HepG2 (cell line): ENCODE data around the gene SNAI1. TPM values are rescaled to one million over a fixed set of nuclear protein-coding genes. Genes with fewer than 3 reads are reported as not detected.
A peak's percentile ranks its signal among the peaks of the same experiment; 100 is the strongest.

Source experiments
- ATAC-seq: fragments of 200-7000 bp; cut with Tn5 transposase; 3 replicates; pipeline ENCODE4 v1.9.1; 2020; ENCODE audit warnings: mild to moderate bottlenecking, moderate library complexity
- BruUV-seq: library from RNA; stranded (reverse); fragments of 400-500 nt; replicated peaks from 2 replicates; lab custom pipeline; 2021; lab: Mats Ljungman, UMichigan
- CTCF ChIA-PET: fragments of 300-600 bp; formaldehyde crosslinking; extraction: SDS; loops from one replicate; lab custom pipeline; 2021; ENCODE audit warnings: low total read pairs, inconsistent platforms, low intra/inter-chr PET ratio; lab: Yijun Ruan, JAX
- POLR2A ChIA-PET: fragments of 350-600 bp; sonication (Branson Sonifier 250); formaldehyde crosslinking; loops from one replicate; lab custom pipeline; 2020; ENCODE audit warnings: antibody characterized with exemption, inconsistent platforms; lab: Yijun Ruan, JAX
- DNase-seq: peaks from one replicate; pipeline ENCODE4 v3.0.0-alpha.2; 2015; ENCODE audit warnings: low spot score
- FAIRE-seq: peaks from 3 replicates; lab custom pipeline; 2011; peaks lifted over from hg19 to GRCh38; lab: Jason Lieb, UNC
- H2AFZ ChIP-seq: one replicate; pipeline ENCODE4 v1.6.1; 2011; ENCODE audit warnings: low read length, inconsistent platforms
- H3K27ac ChIP-seq: fragments of 300-600 bp; 3 replicates; pipeline ENCODE4 v1.8.0; 2011; ENCODE audit warnings: mixed run types, mild to moderate bottlenecking, mixed read lengths, low read length, inconsistent platforms; ENCODE audit not compliant: insufficient read depth; ENCODE audit errors: extremely low read length
- H3K27me3 ChIP-seq, 2 experiments: fragments of 200-600 bp in 1 of 2; 2 replicates in 1 of 2; 3 replicates in 1 of 2; pipeline versions ENCODE4 v1.6.0 to v1.8.0; 2011; ENCODE audit warnings: low read length in 2 of 2, mild to moderate bottlenecking in 2 of 2, moderate library complexity in 2 of 2, inconsistent platforms in 1 of 2; ENCODE audit not compliant: insufficient read depth in 2 of 2, control insufficient read depth in 1 of 2
- H3K36me3 ChIP-seq, 2 experiments: fragments of 200-600 bp in 1 of 2; replicated peaks in 1 of 2; 2 replicates in 1 of 2; 3 replicates in 1 of 2; pipeline versions ENCODE4 v1.5.1 to v1.8.0; 2011; ENCODE audit warnings: low read length in 2 of 2, inconsistent platforms in 1 of 2; ENCODE audit not compliant: insufficient read depth in 2 of 2, control insufficient read depth in 1 of 2
- H3K4me1 ChIP-seq: 2 replicates; pipeline ENCODE4 v1.5.1; 2012; ENCODE audit warnings: low read length, inconsistent platforms; ENCODE audit not compliant: insufficient read depth
- H3K4me2 ChIP-seq: 2 replicates; pipeline ENCODE4 v1.6.0; 2011; ENCODE audit warnings: low read depth, low read length, inconsistent platforms
- H3K4me3 ChIP-seq, 3 experiments: fragments of 200-600 bp in 1 of 3; sonication (generic), shearing (Covaris generic) in 1 of 3; replicated peaks in 1 of 3; 2 replicates each; pipeline ENCODE4 v1.5.1; 2011 to 2016; ENCODE audit warnings: low read length in 3 of 3, inconsistent platforms in 2 of 3, low read depth in 2 of 3, mild to moderate bottlenecking in 2 of 3, control low read depth in 1 of 3, mixed read lengths in 1 of 3; ENCODE audit not compliant: insufficient read depth in 1 of 3
- H3K79me2 ChIP-seq: one replicate; pipeline ENCODE4 v1.6.1; 2011; ENCODE audit warnings: low read length, inconsistent platforms; ENCODE audit not compliant: insufficient read depth
- H3K9ac ChIP-seq: 2 replicates; pipeline ENCODE4 v1.6.0; 2011; ENCODE audit warnings: mild to moderate bottlenecking, low read depth, low read length, inconsistent platforms; ENCODE audit not compliant: insufficient read depth
- H3K9me3 ChIP-seq: 2 replicates; pipeline ENCODE4 v1.5.1; 2012; ENCODE audit warnings: mild to moderate bottlenecking, low read length
- H4K20me1 ChIP-seq: 2 replicates; pipeline ENCODE4 v1.6.0; 2011; ENCODE audit warnings: inconsistent platforms, mild to moderate bottlenecking, low read length, moderate library complexity; ENCODE audit not compliant: insufficient read depth
- DMAP1 ChIP-seq: IDR thresholded peaks from 2 replicates; pipeline ENCODE4 v1.6.1; 2016
- HNRNPK ChIP-seq: fragments of 200-400 bp; formaldehyde crosslinking; IDR thresholded peaks from 2 replicates; pipeline ENCODE4 v1.6.1; 2018; ENCODE audit warnings: low read length, low read depth, moderate library complexity, mild to moderate bottlenecking; ENCODE audit not compliant: poor library complexity, severe bottlenecking
- HOXA3 ChIP-seq: sonication (generic); formaldehyde crosslinking; IDR thresholded peaks from 2 replicates; pipeline ENCODE4 v1.5.0; 2020; ENCODE audit warnings: missing genetic modification reagents
- NRL ChIP-seq: sonication (generic); formaldehyde crosslinking; IDR thresholded peaks from 2 replicates; pipeline ENCODE4 v1.5.0; 2020; ENCODE audit warnings: missing genetic modification reagents, mild to moderate bottlenecking, moderate library complexity, borderline replicate concordance
- PHF20 ChIP-seq: sonication (generic); formaldehyde crosslinking; IDR thresholded peaks from 2 replicates; pipeline ENCODE4 v1.5.0; 2020; ENCODE audit warnings: mild to moderate bottlenecking, missing genetic modification reagents
- PITX1 ChIP-seq: sonication (generic); formaldehyde crosslinking; IDR thresholded peaks from 2 replicates; pipeline ENCODE4 v1.5.1; 2020; ENCODE audit warnings: mild to moderate bottlenecking, missing genetic modification reagents
- POLR2A ChIP-seq, 2 experiments: IDR thresholded peaks; 2 replicates each; pipeline ENCODE4 v1.6.1; 2011; ENCODE audit warnings: low read depth in 2 of 2, low read length in 2 of 2, mild to moderate bottlenecking in 1 of 2, moderate library complexity in 1 of 2; ENCODE audit not compliant: insufficient read depth in 1 of 2
- RXRB ChIP-seq: IDR thresholded peaks from 2 replicates; pipeline ENCODE4 v1.6.1; 2016; ENCODE audit warnings: borderline replicate concordance, missing genetic modification reagents, missing compliant biosample characterization
- SIX1 ChIP-seq: sonication (generic); formaldehyde crosslinking; IDR thresholded peaks from 2 replicates; pipeline ENCODE4 v1.4.0; 2020; ENCODE audit warnings: missing genetic modification reagents, borderline replicate concordance
- SMC3 ChIP-seq: IDR thresholded peaks from 2 replicates; pipeline ENCODE4 v1.6.1; 2011; ENCODE audit warnings: low read length, improper control_type of control experiment
- SNAPC2 ChIP-seq: sonication (generic); formaldehyde crosslinking; IDR thresholded peaks from 2 replicates; pipeline ENCODE4 v1.8.1; 2022; ENCODE audit warnings: mild to moderate bottlenecking, missing genetic modification reagents
- SP5 ChIP-seq: IDR thresholded peaks from 2 replicates; pipeline ENCODE4 v1.6.1; 2016; ENCODE audit warnings: low read depth, borderline replicate concordance
- TCF7L2 ChIP-seq: IDR thresholded peaks from 2 replicates; pipeline ENCODE4 v1.6.1; 2011; ENCODE audit warnings: mild to moderate bottlenecking, low read depth, low read length, moderate library complexity
- TFDP2 ChIP-seq: sonication (generic); formaldehyde crosslinking; IDR thresholded peaks from 2 replicates; pipeline ENCODE4 v1.4.0; 2020; ENCODE audit warnings: missing genetic modification reagents
- TOPORS ChIP-seq: sonication (generic); formaldehyde crosslinking; IDR thresholded peaks from 2 replicates; pipeline ENCODE4 v1.8.0; 2023; ENCODE audit warnings: mild to moderate bottlenecking, missing genetic modification reagents
- ZNF256 ChIP-seq: sonication (generic); formaldehyde crosslinking; conservative IDR thresholded peaks from 2 replicates; pipeline ENCODE4 v1.4.0; 2020; ENCODE audit warnings: missing genetic modification reagents
- ZNF326 ChIP-seq: sonication (generic); formaldehyde crosslinking; IDR thresholded peaks from 2 replicates; pipeline ENCODE4 v1.4.0; 2020; ENCODE audit warnings: missing genetic modification reagents, borderline replicate concordance
- ZNF713 ChIP-seq: sonication (generic); formaldehyde crosslinking; IDR thresholded peaks from 2 replicates; pipeline ENCODE4 v1.4.0; 2020; ENCODE audit warnings: mild to moderate bottlenecking, missing genetic modification reagents
- ZNF766 ChIP-seq: sonication (generic); formaldehyde crosslinking; IDR thresholded peaks from 2 replicates; pipeline ENCODE4 v1.5.0; 2020; ENCODE audit warnings: missing genetic modification reagents, borderline replicate concordance
- ZNF800 ChIP-seq: sonication (generic); formaldehyde crosslinking; IDR thresholded peaks from 2 replicates; pipeline ENCODE4 v1.4.0; 2020; ENCODE audit warnings: missing genetic modification reagents
- WGBS: methylation state at CpG from one replicate; pipeline ENCODE4 v1.1.6; 2017; ENCODE audit warnings: low lambda C conversion rate; 5-methylcytosine and 5-hydroxymethylcytosine counted together
- in situ Hi-C: cut with HindIII; loops from 2 replicates; pipeline ENCODE4 v1.10.0; 2017; ENCODE audit warnings: low pct_unique_long_range_greater_than_20kb; ENCODE audit not compliant: extremely low pct_ligation_motif_present
- intact Hi-C: fragments of 100-400 bp; cut with micrococcal nuclease; formaldehyde crosslinking; loops from one replicate; pipeline ENCODE4 v1.10.0; 2022; ENCODE audit not compliant: unreplicated experiment
- polyA plus RNA-seq, 8 experiments: library from polyadenylated mRNA; depleted of rRNA in 3 of 8; stranded (reverse) in 7 of 8; unstranded in 1 of 8; fragments of >200 nt; fragmentation: Illumina TruSeq in 4 of 8; extraction: Trizol in 4 of 8; gene quantifications; 2 replicates each; pipeline versions ENCODE4 v1.2.1 to v1.2.3, GENCODE V29; 2011 to 2016; ENCODE audit warnings: low read depth in 4 of 8, missing spikeins in 1 of 8, mixed read lengths in 1 of 8; ENCODE audit not compliant: insufficient read depth in 1 of 8
- total RNA-seq, 5 experiments: library from RNA; depleted of rRNA; stranded (reverse); fragments of >200 nt; fragmentation: Illumina TruSeq; extraction: Trizol; gene quantifications; 2 replicates each; pipeline ENCODE4 v1.2.3, GENCODE V29; 2016; ENCODE audit warnings: low read depth in 1 of 5
- TF ChIP-seq, protein P1 (sequence below): IDR thresholded peaks from 2 replicates; pipeline ENCODE4 v1.6.1; 2016; ENCODE audit warnings: missing compliant biosample characterization, missing genetic modification reagents, borderline replicate concordance

The SNAI1 gene
- total and polyA plus RNA-seq, 2 of the 13 experiments (the other 11 are each of a cell fraction or from before 2014, with no cell fraction given) = 1.3 to 1.4 TPM

GRCh38 chr20:49979030-49979832 lies 3.5 kb upstream of the SNAI1 start:
- no peaks in the 10 kb centered on the region for H3K9me3 ChIP-seq
- H3K27me3 ChIP-seq = peaks cover 5 to 29% of the 10 kb centered on the region in 2 experiments
- WGBS = 13% methylated on average over 33 of the region's 37 CpGs
- H3K27ac ChIP-seq = no peak overlapping the region
- H4K20me1 ChIP-seq = no peaks in the 10 kb centered on the region
- H3K79me2 ChIP-seq = no peaks in the 10 kb centered on the region
- ChIA-PET CTCF (interaction anchor here (0.9 to 8.4 kb wide), 5 partner anchors 92 to 200 kb away, joined by 3 to 163 read pairs (median 8); no protein-coding TSS in a partner anchor), POLR2A (interaction anchor here (0.7 to 6.8 kb wide), 9 partner anchors 10 to 200 kb away, joined by 3 to 58 read pairs (median 3); no protein-coding TSS in a partner anchor)
- DNase-seq = peak; percentile 56
- H3K4me1 ChIP-seq = peaks cover 80% of the 10 kb centered on the region
- in situ Hi-C loops = no loop called here
- H3K4me3 ChIP-seq = peak overlapping the region; percentile 22 to 61 (median 40); a peak in 5 of 6 replicates
- H3K36me3 ChIP-seq = no peaks in the 10 kb centered on the region
- H3K9ac ChIP-seq = 0 out of 2 replicates have a peak overlapping the region, but pooled peaks have one; percentile 4
- H2AFZ ChIP-seq = no peak overlapping the region
- BruUV-seq = no TSS peak
- intact Hi-C loops = loop anchor here (1.0 to 2.0 kb wide), 3 partner anchors 92 to 190 kb away; no protein-coding TSS in a partner anchor
- no peak for FAIRE-seq
- H3K4me2 ChIP-seq = peak overlapping the region; percentile 75
- ATAC-seq = peak; percentile 61
- TF ChIP-seq TOPORS (CRISPR knock-in tag) (peak; percentile 76; the same call in 1 of the 2 replicates), ZNF766 (CRISPR knock-in tag) (peak; percentile 56; the same call in 1 of the 2 replicates), SMC3 (peak; percentile 87; the same call in 1 of the 2 replicates), NRL (CRISPR knock-in tag) (peak; percentile 93), SNAPC2 (CRISPR knock-in tag) (peak; percentile 74; the same call in 1 of the 2 replicates), RXRB (CRISPR knock-in tag) (peak; percentile 80), ZNF326 (no peak; the same call in 1 of the 2 replicates), HNRNPK (peak; percentile 77), ZNF256 (CRISPR knock-in tag) (no peak), HOXA3 (CRISPR knock-in tag) (peak; percentile 79), ZNF800 (CRISPR knock-in tag) (peak; percentile 75; the same call in 1 of the 2 replicates), PHF20 (CRISPR knock-in tag) (no peak), DMAP1 (CRISPR knock-in tag) (peak; percentile 90), ZNF713 (CRISPR knock-in tag) (peak; percentile 91), TFDP2 (CRISPR knock-in tag) (peak; percentile 80), PITX1 (CRISPR knock-in tag) (no peak; the same call in 1 of the 2 replicates), SP5 (CRISPR knock-in tag) (peak; percentile 84), POLR2A (IDR thresholded peaks at IDR 0.05; ENCODE audit: insufficient read depth in 1 of 2, low read depth in 2 of 2, low read length in 2 of 2) (no peak), TCF7L2 (no peak), SIX1 (CRISPR knock-in tag) (no peak)
- TF ChIP-seq, protein P1, sequence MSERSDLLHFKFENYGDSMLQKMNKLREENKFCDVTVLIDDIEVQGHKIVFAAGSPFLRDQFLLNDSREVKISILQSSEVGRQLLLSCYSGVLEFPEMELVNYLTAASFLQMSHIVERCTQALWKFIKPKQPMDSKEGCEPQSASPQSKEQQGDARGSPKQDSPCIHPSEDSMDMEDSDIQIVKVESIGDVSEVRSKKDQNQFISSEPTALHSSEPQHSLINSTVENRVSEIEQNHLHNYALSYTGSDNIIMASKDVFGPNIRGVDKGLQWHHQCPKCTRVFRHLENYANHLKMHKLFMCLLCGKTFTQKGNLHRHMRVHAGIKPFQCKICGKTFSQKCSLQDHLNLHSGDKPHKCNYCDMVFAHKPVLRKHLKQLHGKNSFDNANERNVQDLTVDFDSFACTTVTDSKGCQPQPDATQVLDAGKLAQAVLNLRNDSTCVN (CRISPR knock-in tag) = peak; percentile 61; the same call in 1 of the 2 replicates
